GM18951 (cell line): ENCODE results near the gene PTPN4.
"Not testable (repeated sequence)": the region's sequence is repeated elsewhere in the genome, so short reads cannot be mapped to it uniquely, and the experiment has no call there.

ENCODE experiments used
- POLR2A ChIP-seq: IDR thresholded peaks from 4 replicates; pipeline ENCODE4 v1.6.1; 2011; ENCODE audit warnings: mild to moderate bottlenecking; ENCODE audit not compliant: insufficient read length, insufficient read depth; ENCODE audit errors: extremely low read depth
- in situ Hi-C: fragments of 300-500 bp; cut with MboI; formaldehyde crosslinking; loops from one replicate; pipeline ENCODE4 v1.12.0; 2022; ENCODE audit warnings: low sequenced_read_pairs, mixed read lengths, inconsistent platforms; ENCODE audit not compliant: unreplicated experiment

The PTPN4 gene

GRCh38 chr2:119786295-119786694 lies 26.6 kb downstream of the PTPN4 start:
- in situ Hi-C loops: no loop called here
- TF ChIP-seq POLR2A: no peak

DNA sequence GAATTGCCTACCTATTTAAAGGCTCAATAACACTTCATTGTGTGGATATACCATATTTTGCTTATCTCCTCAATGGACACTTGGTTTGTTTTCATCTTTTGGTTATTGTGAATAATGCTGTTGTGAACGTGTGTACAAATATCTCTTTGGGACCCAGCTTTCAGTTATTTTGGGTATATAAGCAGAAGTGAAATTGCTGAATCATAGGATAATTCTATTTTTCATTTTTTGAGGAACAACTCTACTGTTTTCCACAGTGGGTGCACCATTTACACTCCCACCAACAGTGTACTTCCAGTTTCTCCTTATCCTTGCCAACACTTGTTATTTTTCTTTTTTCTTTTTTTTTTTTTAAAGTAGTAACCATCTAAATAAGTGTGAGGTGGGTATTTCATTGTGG lies 29.0 kb downstream of the PTPN4 start:
- TF ChIP-seq POLR2A: no peak
- in situ Hi-C loops: no loop called here

- no peak for TF ChIP-seq POLR2A
- in situ Hi-C loops: no loop called here
Observed at GRCh38 chr2:119790466-119790865, 30.7 kb downstream of the PTPN4 start.

DNA sequence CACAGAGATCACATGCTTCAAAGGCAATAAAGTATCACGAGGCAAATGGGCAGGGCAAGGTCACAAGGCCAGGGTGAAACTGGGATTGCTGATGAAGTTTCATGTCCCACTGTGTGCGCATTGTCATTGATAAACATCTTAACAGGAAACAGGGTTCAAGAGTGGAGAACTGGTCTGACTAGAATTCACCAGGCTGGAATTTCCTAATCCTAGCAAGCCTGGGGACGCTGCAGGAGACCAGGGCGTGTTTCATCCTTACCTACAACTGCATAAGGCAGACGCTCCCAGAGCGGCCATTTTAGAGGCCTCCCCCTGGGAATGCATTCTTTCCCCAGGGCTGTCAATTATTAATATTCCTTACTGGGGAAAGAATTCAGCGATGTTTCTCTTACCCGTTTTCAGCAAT lies 33.2 kb downstream of the PTPN4 start:
- in situ Hi-C loops: no loop called here
- no peak for TF ChIP-seq POLR2A

- no peak for TF ChIP-seq POLR2A
- in situ Hi-C loops: no loop called here
Observed at GRCh38 chr2:119794237-119794636, 34.5 kb downstream of the PTPN4 start.

DNA sequence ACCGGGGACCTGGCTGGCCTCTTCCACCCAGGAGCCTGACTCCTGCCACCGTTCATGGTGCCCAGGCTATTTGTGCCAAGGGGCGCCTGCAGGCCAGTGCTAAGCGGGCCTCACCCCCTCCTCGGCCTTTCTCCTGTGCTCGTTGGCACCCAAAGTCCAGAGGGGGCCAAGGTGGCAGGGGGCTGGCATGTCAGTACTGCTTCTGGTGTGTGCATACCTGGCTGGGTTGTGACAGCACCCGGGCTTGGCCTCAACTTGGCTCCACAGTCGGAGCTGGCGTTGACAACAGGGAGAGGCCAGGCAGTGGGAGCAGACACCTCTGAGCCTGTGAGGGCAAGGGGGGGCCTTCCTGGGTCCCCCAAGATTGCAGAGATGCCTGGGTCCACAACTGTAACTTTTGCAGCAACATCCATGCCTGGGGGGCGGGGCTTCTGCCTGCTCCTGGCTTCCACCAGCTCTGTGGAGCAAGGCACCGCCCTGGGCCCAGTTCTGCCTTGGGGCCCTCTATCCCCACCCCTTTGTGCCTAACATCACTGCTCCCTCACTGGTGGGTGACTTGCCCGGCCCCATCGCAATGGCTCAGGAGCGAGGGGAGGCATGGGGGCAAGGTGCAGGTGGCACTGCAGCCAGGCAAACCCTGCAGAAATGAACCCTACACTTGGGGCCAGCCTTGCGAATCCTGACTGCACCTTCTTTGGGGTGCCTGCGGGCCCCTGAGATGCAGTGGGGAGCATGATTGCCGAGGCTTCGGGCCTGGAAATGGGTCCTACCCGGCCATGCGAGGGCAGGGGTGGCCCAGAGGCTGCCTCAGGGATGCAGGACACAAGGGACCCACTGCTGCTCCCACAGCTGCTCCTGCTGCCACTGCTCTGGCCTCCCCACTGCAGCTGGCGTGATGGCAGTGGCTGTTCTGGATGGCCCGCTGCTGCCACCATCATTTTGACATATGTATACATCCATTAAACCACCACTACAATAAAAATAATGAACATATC lies 35.9 kb downstream of the PTPN4 start:
- in situ Hi-C loops: no loop called here
- no peak for TF ChIP-seq POLR2A

GRCh38 chr2:119800376-119800902 lies 40.7 kb downstream of the PTPN4 start:
- in situ Hi-C loops: no loop called here
- no peak for TF ChIP-seq POLR2A

GRCh38 chr2:119801040-119801439 lies 41.3 kb downstream of the PTPN4 start:
- no peak for TF ChIP-seq POLR2A
- in situ Hi-C loops: no loop called here

DNA sequence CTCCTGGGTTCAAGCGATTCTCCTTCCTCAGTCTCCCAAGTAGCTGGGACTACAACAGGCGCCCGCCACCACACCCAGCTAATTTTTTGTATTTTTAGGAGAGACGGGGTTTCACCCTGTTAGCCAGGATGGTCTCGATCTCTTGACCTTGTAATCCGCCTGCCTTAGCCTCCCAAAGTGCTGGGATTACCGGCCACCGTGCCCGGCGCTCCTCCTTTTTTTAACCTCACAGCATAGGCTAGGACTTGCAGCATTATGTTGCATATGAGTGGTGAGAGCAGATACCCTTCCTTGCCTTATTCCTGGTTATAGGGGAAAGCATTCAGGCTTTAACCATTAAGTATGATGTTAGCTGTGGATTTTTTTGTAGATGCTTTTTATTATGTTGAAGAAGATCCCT lies 42.3 kb downstream of the PTPN4 start:
- in situ Hi-C loops: not testable (repeated sequence)

DNA sequence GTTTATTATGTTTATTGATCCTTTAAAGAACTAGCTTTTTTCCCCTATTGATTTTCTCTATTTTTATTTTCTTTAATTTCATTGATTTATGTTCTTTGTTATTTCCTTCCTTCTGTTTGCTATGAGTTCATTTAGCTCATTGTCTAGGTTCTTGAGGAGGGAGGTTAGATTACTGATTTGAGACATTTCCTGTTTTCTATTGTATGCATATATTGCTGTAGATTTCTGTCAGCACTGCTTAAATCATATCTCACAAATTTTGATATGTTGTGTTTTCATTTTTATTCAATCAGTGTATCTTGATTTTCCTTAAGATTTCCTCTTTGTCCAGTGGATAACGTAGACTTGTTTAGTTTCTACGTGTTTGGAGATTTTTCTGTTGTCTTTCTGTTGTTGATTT lies 43.4 kb downstream of the PTPN4 start:
- in situ Hi-C loops: no loop called here
- no peak for TF ChIP-seq POLR2A

DNA sequence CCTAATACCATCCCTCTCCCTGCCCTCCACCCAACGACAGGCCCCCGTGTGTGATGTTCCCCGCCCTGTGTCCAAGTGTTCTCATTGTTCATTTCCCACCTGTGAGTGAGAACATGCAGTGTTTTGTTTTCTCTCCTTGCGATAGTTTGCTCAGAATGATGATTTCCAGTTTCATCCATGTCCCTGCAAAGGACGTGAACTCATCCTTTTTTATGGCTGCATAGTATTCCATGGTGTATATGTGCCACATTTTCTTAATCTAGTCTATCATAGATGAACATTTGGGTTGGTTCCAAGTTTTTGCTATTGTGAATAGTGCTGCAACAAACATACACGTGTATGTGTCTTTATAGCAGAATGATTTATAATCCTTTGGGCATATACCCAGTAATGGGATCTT lies 44.7 kb downstream of the PTPN4 start:
- in situ Hi-C loops: not testable (repeated sequence)

DNA sequence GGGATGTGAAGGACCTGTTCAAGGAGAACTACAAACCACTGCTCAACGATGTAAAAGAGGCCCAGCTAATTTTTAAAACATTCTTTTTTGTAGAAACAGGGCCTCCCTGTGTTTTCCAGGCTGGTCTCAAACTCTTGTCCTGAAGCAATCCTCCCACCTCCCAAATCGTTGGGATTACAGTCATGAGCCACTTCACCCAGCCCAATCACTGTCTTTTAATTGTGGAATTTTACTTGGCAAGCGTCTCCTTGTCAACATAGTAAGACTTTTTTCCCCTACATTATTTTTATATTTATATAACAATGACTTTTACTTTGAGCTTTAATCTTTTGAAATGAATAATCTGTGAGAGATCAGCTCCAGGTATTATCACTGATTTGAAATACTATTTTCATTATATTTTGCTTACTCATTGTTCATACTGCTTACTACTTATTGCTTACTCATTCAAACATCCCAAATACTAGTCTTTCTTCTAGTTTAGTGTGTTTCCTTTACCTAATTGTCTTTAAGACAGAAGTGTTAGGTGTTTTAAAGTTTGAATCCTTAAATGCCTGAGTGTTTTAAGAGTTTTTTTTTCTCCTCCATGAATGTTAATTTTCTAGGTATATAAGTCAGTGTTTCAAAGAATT lies 48.9 kb downstream of the PTPN4 start:
- in situ Hi-C loops: no loop called here
- no peak for TF ChIP-seq POLR2A

DNA sequence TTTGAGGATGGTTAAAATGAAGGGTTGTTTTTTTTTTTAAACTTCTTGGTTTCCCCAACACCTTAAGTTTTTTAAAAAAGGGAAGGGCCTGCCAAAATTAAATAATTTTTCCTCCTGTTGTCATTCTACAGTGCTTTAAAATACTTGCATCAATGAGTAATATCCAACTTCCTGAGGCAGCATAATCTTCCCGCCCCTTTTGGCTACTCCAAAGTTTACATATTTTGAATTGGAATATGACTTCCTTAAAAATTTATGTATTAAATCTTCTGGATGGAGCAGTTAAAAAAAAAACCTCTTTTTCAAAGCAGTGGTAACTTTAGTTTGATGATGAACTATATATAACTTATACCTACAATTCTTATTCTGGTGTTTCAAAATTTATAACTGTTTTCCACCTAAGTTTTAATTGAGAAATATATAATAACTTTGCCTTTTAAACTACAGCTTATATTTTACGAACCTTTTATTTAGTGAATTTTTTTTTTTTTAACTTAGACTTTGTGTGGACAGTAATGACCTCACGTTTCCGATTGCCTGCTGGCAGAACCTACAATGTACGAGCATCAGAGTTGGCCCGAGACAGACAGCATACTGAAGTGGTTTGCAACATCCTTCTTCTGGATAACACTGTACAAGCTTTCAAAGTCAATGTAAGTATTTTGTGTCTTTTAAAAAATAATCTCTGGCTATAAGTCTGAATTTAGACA lies 49.8 kb downstream of the PTPN4 start:
- in situ Hi-C loops: no loop called here
- no peak for TF ChIP-seq POLR2A

- in situ Hi-C loops: no loop called here
- no peak for TF ChIP-seq POLR2A
Observed at GRCh38 chr2:119810049-119810630, 50.4 kb downstream of the PTPN4 start.
